Activated CD4-positive, CD25-positive, alpha-beta regulatory T cell (primary cell): Measurements from ENCODE around the gene KIRREL3.

Experiments
- DNase-seq, 4 experiments: peaks; one replicate each; lab custom pipeline; 2025; lab: John Stamatoyannopoulos, UW

KIRREL3 gene

GRCh38 chr11:126506789-126507188 lies 493.8 kb downstream of the KIRREL3 start:
- no peak for DNase-seq

- DNase-seq = no peak
These were observed 497.6 kb downstream of the KIRREL3 start for GRCh38 chr11:126502982-126503381.

- no peak for DNase-seq
These were observed 498.4 kb downstream of the KIRREL3 start for GRCh38 chr11:126502159-126502558.

- no peak for DNase-seq
These were observed 498.9 kb downstream of the KIRREL3 start for GRCh38 chr11:126501641-126502040.

- DNase-seq = no peak
These were observed 499.6 kb downstream of the KIRREL3 start for GRCh38 chr11:126500981-126501380.

GRCh38 chr11:126499131-126499752 lies 501.3 kb downstream of the KIRREL3 start:
- DNase-seq = no peak

- no peak for DNase-seq
These were observed 502.3 kb downstream of the KIRREL3 start for GRCh38 chr11:126498281-126498680.

- no peak for DNase-seq
These were observed 502.9 kb downstream of the KIRREL3 start for GRCh38 chr11:126497581-126498122.

- no peak for DNase-seq
These were observed 503.8 kb downstream of the KIRREL3 start for GRCh38 chr11:126496576-126497337.

- no peak for DNase-seq
These were observed 505.0 kb downstream of the KIRREL3 start for GRCh38 chr11:126495281-126496220.

GRCh38 chr11:126494831-126495230 lies 505.7 kb downstream of the KIRREL3 start:
- DNase-seq = no peak

- DNase-seq = no peak
These were observed 508.1 kb downstream of the KIRREL3 start for GRCh38 chr11:126492331-126493082.

GRCh38 chr11:126491092-126491491 lies 509.5 kb downstream of the KIRREL3 start:
- no peak for DNase-seq

GRCh38 chr11:126489836-126490660 lies 510.5 kb downstream of the KIRREL3 start:
- no peak for DNase-seq

- no peak for DNase-seq
These were observed 511.8 kb downstream of the KIRREL3 start for GRCh38 chr11:126488591-126489370.

- no peak for DNase-seq
These were observed 512.9 kb downstream of the KIRREL3 start for GRCh38 chr11:126487711-126488110.

- no peak for DNase-seq
These were observed 514.5 kb downstream of the KIRREL3 start for GRCh38 chr11:126485986-126486635.

- DNase-seq = no peak
These were observed 515.4 kb downstream of the KIRREL3 start for GRCh38 chr11:126485021-126485792.
